ENCODE data around the gene SEMA6D.

GRCh38 chr15:47803767-47804166 lies 86.5 kb downstream of the SEMA6D start:
- TF ChIP-seq EZH2 (IDR thresholded peaks at IDR 0.05; ENCODE audit: borderline replicate concordance, low read depth, low read length, severe bottlenecking) = no peak
- TF ChIP-seq, protein P1, sequence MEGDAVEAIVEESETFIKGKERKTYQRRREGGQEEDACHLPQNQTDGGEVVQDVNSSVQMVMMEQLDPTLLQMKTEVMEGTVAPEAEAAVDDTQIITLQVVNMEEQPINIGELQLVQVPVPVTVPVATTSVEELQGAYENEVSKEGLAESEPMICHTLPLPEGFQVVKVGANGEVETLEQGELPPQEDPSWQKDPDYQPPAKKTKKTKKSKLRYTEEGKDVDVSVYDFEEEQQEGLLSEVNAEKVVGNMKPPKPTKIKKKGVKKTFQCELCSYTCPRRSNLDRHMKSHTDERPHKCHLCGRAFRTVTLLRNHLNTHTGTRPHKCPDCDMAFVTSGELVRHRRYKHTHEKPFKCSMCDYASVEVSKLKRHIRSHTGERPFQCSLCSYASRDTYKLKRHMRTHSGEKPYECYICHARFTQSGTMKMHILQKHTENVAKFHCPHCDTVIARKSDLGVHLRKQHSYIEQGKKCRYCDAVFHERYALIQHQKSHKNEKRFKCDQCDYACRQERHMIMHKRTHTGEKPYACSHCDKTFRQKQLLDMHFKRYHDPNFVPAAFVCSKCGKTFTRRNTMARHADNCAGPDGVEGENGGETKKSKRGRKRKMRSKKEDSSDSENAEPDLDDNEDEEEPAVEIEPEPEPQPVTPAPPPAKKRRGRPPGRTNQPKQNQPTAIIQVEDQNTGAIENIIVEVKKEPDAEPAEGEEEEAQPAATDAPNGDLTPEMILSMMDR (IDR thresholded peaks at IDR 0.05; ENCODE audit: extremely low read depth in 1 of 2, insufficient read depth in 1 of 2, low read depth in 1 of 2, low read length in 2 of 2) = no peak
- TF ChIP-seq, protein P2, sequence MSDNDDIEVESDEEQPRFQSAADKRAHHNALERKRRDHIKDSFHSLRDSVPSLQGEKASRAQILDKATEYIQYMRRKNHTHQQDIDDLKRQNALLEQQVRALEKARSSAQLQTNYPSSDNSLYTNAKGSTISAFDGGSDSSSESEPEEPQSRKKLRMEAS (IDR thresholded peaks at IDR 0.05; ENCODE audit: insufficient read depth, insufficient read length) = no peak

Measured in endothelial cell of umbilical vein (primary cell).